ENCODE measurements around the gene UBR3. TPM values are rescaled to one million over a fixed set of nuclear protein-coding genes. Genes with fewer than 3 reads are reported as not detected.

UBR3 gene
- total RNA-seq, 1 experiment from 2014 or later = 16.4 TPM

- no peak for TF ChIP-seq AFF4 (CRISPR knock-in tag; IDR thresholded peaks at IDR 0.05; ENCODE audit: borderline replicate concordance)
- no peak for TF ChIP-seq ZNF263 (CRISPR knock-in tag; IDR thresholded peaks at IDR 0.05; ENCODE audit: low read depth)
- no peak for TF ChIP-seq NFATC4 (CRISPR knock-in tag; IDR thresholded peaks at IDR 0.05)
Observed at GRCh38 chr2:169946546-169946945, 119.3 kb downstream of the UBR3 start (continued).

- peak overlapping the region; percentile 20 for H3K27ac Mint-ChIP-seq
- H3K4me1 Mint-ChIP-seq = no peaks in the 10 kb centered on the region
- TF ChIP-seq IRF2 (CRISPR knock-in tag; IDR thresholded peaks at IDR 0.05; ENCODE audit: borderline replicate concordance, low read depth) (no peak), PRRX2 (CRISPR knock-in tag; IDR thresholded peaks at IDR 0.05) (no peak), ARID4B (CRISPR knock-in tag; IDR thresholded peaks at IDR 0.05; ENCODE audit: borderline replicate concordance) (no peak), USF1 (CRISPR knock-in tag; IDR thresholded peaks at IDR 0.05) (no peak), NFYB (CRISPR knock-in tag; conservative IDR thresholded peaks at IDR 0.05; ENCODE audit: low read depth) (no peak), ZNF416 (CRISPR knock-in tag; IDR thresholded peaks at IDR 0.05) (no peak), TP53 (CRISPR knock-in tag; IDR thresholded peaks at IDR 0.05) (no peak), ZNF671 (CRISPR knock-in tag; IDR thresholded peaks at IDR 0.05) (no peak), NR2C2 (CRISPR knock-in tag; IDR thresholded peaks at IDR 0.05) (no peak), AFF4 (CRISPR knock-in tag; IDR thresholded peaks at IDR 0.05; ENCODE audit: borderline replicate concordance) (no peak), ZNF532 (CRISPR knock-in tag; IDR thresholded peaks at IDR 0.05; ENCODE audit: borderline replicate concordance) (no peak), EMX1 (CRISPR knock-in tag; IDR thresholded peaks at IDR 0.05) (no peak)
- TF ChIP-seq, protein P1, sequence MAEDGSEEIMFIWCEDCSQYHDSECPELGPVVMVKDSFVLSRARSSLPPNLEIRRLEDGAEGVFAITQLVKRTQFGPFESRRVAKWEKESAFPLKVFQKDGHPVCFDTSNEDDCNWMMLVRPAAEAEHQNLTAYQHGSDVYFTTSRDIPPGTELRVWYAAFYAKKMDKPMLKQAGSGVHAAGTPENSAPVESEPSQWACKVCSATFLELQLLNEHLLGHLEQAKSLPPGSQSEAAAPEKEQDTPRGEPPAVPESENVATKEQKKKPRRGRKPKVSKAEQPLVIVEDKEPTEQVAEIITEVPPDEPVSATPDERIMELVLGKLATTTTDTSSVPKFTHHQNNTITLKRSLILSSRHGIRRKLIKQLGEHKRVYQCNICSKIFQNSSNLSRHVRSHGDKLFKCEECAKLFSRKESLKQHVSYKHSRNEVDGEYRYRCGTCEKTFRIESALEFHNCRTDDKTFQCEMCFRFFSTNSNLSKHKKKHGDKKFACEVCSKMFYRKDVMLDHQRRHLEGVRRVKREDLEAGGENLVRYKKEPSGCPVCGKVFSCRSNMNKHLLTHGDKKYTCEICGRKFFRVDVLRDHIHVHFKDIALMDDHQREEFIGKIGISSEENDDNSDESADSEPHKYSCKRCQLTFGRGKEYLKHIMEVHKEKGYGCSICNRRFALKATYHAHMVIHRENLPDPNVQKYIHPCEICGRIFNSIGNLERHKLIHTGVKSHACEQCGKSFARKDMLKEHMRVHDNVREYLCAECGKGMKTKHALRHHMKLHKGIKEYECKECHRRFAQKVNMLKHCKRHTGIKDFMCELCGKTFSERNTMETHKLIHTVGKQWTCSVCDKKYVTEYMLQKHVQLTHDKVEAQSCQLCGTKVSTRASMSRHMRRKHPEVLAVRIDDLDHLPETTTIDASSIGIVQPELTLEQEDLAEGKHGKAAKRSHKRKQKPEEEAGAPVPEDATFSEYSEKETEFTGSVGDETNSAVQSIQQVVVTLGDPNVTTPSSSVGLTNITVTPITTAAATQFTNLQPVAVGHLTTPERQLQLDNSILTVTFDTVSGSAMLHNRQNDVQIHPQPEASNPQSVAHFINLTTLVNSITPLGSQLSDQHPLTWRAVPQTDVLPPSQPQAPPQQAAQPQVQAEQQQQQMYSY (CRISPR knock-in tag; IDR thresholded peaks at IDR 0.05) = no peak
- H3K9me3 Mint-ChIP-seq = peaks cover 5% of the 10 kb centered on the region
- DNase-seq (ENCODE audit: low spot score) = no peak
- POLR2A ChIA-PET = no interaction called here
- CTCF ChIA-PET = no interaction called here
- H3K4me3 Mint-ChIP-seq = no peak overlapping the region
- H3K36me3 Mint-ChIP-seq = peaks cover 5% of the 10 kb centered on the region
- ATAC-seq = no peak
- H3K27me3 Mint-ChIP-seq (ENCODE audit: low read depth) = no peaks in the 10 kb centered on the region
Observed at GRCh38 chr2:169955940-169956339, 128.7 kb downstream of the UBR3 start.

Measured in WTC11 (cell line).